ENCODE measurements around the gene CDH4.

CDH4 gene

GRCh38 chr20:61333484-61334108 is 81.5 kb downstream of the CDH4 start:
- ChIA-PET POLR2A (no interaction called here), CTCF (no interaction called here)
- no peak for DNase-seq (ENCODE audit: low read depth, low spot score)
- TF ChIP-seq, protein P1, sequence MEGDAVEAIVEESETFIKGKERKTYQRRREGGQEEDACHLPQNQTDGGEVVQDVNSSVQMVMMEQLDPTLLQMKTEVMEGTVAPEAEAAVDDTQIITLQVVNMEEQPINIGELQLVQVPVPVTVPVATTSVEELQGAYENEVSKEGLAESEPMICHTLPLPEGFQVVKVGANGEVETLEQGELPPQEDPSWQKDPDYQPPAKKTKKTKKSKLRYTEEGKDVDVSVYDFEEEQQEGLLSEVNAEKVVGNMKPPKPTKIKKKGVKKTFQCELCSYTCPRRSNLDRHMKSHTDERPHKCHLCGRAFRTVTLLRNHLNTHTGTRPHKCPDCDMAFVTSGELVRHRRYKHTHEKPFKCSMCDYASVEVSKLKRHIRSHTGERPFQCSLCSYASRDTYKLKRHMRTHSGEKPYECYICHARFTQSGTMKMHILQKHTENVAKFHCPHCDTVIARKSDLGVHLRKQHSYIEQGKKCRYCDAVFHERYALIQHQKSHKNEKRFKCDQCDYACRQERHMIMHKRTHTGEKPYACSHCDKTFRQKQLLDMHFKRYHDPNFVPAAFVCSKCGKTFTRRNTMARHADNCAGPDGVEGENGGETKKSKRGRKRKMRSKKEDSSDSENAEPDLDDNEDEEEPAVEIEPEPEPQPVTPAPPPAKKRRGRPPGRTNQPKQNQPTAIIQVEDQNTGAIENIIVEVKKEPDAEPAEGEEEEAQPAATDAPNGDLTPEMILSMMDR (IDR thresholded peaks at IDR 0.05; ENCODE audit: insufficient read depth, low read length, missing control alignments) = no peak
- H3K4me3 ChIP-seq (ENCODE audit: low read depth, low read length) = no peak overlapping the region

DNA sequence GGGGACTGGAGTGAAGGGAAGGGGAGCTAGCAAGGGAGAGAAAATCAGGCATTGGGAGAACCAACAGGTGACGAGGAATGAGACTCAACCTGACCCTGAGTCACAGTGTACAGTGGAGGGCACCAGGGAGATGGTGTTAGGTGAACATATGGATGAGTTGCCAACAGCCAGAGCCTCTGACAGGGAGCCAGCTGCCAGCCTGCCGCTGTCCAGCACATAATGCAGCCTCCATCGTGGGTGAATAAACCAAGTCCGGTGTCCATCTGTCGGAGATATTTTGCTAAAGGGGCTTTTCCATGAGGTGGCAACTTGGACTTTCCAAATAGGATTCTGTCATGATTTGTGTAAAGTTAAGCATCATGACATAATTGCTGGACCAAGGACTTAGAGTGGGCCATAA is 88.1 kb downstream of the CDH4 start:
- DNase-seq (ENCODE audit: low read depth, low spot score) = no peak
- CTCF ChIA-PET = no interaction called here
- H3K4me3 ChIP-seq (ENCODE audit: low read depth, low read length) = no peak overlapping the region
- TF ChIP-seq, protein P1 (IDR thresholded peaks at IDR 0.05; ENCODE audit: insufficient read depth, low read length, missing control alignments) = no peak
- POLR2A ChIA-PET = no interaction called here

DNA sequence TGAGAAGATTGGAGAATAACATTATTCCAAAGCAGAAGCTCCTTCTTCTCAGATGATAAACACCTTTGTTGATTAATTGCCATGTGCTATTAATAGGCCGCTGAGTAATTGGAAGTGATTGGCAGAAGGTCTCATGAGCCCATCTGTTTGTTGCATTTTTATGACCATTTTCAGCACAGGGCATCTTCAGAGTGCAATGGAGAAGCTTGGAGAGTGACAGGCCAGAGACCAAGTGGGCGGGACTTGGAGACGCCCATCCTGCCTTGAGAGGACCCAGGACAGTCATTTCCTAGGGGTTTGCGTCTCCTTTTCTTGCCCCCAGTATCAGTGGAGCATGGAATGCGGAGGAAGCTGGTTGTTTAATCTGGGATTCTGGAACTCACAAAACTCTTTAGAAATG is 89.5 kb downstream of the CDH4 start:
- POLR2A ChIA-PET = interaction anchor here (0.6 kb wide), 1 partner anchor 698 kb away, joined by 3 read pairs; no protein-coding TSS in a partner anchor
- TF ChIP-seq, protein P1 (IDR thresholded peaks at IDR 0.05; ENCODE audit: insufficient read depth, low read length, missing control alignments) = no peak
- H3K4me3 ChIP-seq (ENCODE audit: low read depth, low read length) = no peak overlapping the region
- no peak for DNase-seq (ENCODE audit: low read depth, low spot score)
- CTCF ChIA-PET = no interaction called here

DNA sequence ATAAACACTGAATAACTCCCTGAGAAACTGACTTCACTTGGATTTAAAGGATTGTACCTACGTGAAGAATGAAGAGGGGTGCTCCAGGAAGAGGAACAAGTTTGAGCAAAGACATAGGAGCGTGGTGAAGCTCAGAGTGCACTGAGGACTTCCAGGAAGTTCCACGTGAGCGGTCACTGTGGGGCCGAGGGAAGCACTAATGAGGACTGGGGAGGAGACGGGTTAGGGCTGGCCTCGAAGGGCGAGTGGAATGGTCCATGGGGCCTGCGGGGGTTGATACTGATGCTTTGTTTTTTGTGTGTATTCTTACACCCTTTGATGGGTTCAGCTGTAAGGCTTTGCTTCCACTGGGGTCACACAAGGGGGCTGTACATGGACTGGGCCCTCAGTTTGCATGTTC is 91.9 kb downstream of the CDH4 start:
- TF ChIP-seq, protein P1 (IDR thresholded peaks at IDR 0.05; ENCODE audit: insufficient read depth, low read length, missing control alignments) = no peak
- H3K4me3 ChIP-seq (ENCODE audit: low read depth, low read length) = no peak overlapping the region
- ChIA-PET CTCF (no interaction called here), POLR2A (no interaction called here)
- no peak for DNase-seq (ENCODE audit: low read depth, low spot score)

- no peak overlapping the region for H3K4me3 ChIP-seq (ENCODE audit: low read depth, low read length)
- no peak for DNase-seq (ENCODE audit: low read depth, low spot score)
- CTCF ChIA-PET = no interaction called here
- TF ChIP-seq, protein P1 (IDR thresholded peaks at IDR 0.05; ENCODE audit: insufficient read depth, low read length, missing control alignments) = no peak
- POLR2A ChIA-PET = no interaction called here
Observed at GRCh38 chr20:61345656-61346055, 93.6 kb downstream of the CDH4 start.

DNA sequence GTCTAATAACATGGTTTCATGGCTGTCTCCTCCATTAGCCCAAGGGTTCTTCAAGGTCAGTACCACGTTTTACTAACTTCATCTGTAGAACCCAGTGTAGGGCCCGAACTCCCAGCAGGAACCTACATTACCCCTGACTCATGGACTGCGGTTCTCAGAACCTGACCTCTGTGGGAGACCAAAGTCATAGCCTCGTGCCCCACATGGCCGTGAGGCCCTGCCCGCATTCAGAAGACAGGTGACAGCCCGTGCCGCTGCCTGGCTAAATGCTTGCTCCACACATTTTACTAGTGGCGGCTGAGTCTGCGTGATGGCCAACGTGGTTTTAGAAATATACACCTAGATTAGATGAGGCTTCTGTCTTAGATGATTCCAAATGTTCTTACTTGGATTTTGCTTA is 94.9 kb downstream of the CDH4 start:
- POLR2A ChIA-PET = no interaction called here
- CTCF ChIA-PET = no interaction called here
- no peak for DNase-seq (ENCODE audit: low read depth, low spot score)
- TF ChIP-seq, protein P1 (IDR thresholded peaks at IDR 0.05; ENCODE audit: insufficient read depth, low read length, missing control alignments) = no peak
- no peak overlapping the region for H3K4me3 ChIP-seq (ENCODE audit: low read depth, low read length)

Measured in AG04449 (cell line).